IPS-15b (cell line): ENCODE results near the gene ZBTB6.

Source experiments
- H3K27me3 ChIP-seq: one replicate; pipeline ENCODE4 v1.6.1; 2013; ENCODE audit warnings: low read length; ENCODE audit not compliant: control insufficient read depth, insufficient read depth
- H3K36me3 ChIP-seq: one replicate; pipeline ENCODE4 v1.6.1; 2013; ENCODE audit warnings: low read length; ENCODE audit not compliant: control insufficient read depth, insufficient read depth
- H3K4me1 ChIP-seq: one replicate; pipeline ENCODE4 v1.6.1; 2013; ENCODE audit warnings: mild to moderate bottlenecking, low read length; ENCODE audit not compliant: control insufficient read depth, insufficient read depth
- H3K4me3 ChIP-seq: one replicate; pipeline ENCODE4 v1.5.1; 2013; ENCODE audit warnings: low read depth, low read length
- H3K9ac ChIP-seq: one replicate; pipeline ENCODE4 v1.6.1; 2013; ENCODE audit warnings: low read depth, mild to moderate bottlenecking, low read length
- H3K9me3 ChIP-seq: one replicate; pipeline ENCODE4 v1.6.1; 2013; ENCODE audit warnings: mild to moderate bottlenecking, low read length; ENCODE audit not compliant: control insufficient read depth, insufficient read depth

ZBTB6 gene

DNA sequence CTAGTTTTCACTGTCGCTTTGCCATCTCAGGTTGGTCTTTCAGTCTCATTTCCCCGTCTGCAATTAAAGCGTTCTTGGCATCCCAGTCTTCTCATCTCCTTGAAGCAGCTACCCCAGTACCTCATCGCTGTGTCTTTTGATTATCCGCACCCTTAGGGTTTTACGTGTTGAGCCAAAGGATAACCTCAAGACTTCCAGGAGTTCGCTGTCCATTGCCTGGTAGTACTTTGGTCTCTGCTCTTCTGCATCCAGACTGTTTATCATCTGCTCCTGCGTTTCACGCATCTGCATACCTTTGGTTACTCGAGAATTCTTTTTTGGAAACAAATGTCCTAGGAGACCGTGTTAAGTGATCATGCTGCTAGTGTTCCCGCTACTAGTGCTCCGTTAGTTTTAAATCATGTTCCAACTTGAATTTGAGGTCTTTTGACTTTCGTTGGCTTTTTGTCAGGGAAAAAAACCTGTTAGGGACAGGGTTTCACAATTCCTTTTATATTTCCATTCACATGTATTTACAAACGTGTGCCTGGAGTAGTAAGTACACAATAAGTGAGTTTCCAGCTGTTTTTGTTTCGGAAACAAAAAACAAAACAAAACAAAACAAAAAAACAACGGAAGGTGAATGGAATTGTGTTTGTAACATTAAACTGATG, 28.6 kb upstream of the ZBTB6 start:
- no peaks in the 10 kb centered on the region for H3K27me3 ChIP-seq
- H3K9me3 ChIP-seq = no peaks in the 10 kb centered on the region
- peaks cover 5% of the 10 kb centered on the region for H3K4me1 ChIP-seq
- peak overlapping the region; percentile 84 for H3K9ac ChIP-seq
- H3K36me3 ChIP-seq = no peaks in the 10 kb centered on the region
- peak overlapping the region; percentile 94 for H3K4me3 ChIP-seq

DNA sequence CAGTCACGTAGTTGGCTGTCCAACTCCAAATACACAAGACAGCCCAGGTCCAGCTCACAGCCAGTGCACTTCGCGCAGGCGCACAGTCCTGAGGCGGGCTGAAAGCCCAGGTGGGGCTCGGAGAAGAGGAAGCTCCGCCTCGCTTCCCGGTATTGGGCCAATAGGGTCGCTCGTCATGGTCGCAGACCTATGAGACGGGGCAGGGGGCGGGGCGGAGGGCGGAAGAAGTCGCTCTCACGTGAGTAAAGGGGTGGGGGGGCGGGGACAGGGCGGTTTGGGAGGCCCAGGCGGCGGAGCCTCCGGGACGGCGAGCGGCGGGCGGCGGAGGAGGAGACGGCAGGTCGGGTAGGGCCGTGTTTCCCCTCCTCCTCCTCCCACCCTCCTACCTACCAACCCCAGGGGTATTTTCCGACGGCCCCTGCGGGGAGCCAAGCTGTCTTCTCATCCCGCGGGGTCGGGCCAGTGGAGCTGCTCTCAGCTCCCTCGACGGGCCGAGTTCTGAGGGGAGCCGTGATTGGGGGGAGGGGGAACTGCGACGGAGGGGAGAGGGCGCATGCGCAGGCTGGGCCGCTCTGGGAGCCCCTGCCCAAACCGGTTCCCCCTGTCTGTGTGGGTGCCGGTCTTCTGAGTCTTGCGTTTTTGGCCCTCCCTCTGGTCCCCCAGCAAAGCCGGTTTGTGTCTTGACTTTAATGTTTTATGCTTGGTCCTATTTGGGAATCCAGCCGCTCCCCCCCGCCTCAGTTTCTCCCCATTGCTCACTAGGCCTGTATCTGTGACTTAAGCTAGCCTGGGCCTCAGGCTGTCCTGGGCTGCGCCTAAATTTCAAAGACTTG, 27.8 kb upstream of the ZBTB6 start, which contains the start of gene RABGAP1:
TSS of gene RABGAP1 (plus strand) at position 272 of the 833 bp plus-strand sequence. CDS start 16,040 bp downstream, outside the sequence.
- Histone ChIP-seq H3K36me3 (no peaks in the 10 kb centered on the region), H3K9me3 (no peaks in the 10 kb centered on the region), H3K9ac (peak within 1 kb of the TSS; percentile 84), H3K4me1 (peaks cover 1% of the 10 kb centered on the region), H3K27me3 (no peaks in the 10 kb centered on the region), H3K4me3 (peak within 1 kb of the TSS; percentile 94)

DNA sequence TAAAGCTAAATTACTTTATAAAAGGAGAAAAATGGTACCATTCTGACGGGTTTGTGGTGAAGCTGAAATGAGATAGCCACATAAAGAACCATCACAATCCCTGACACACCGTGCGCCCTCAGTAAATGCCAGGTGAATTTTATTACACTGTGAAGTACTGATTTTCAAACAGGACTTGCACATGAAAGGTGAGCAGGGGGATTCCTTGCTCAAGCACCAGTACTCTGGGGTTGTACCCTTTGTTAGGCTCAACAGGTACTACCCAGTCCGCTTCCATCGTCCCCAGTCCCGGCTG, 27.3 kb upstream of the ZBTB6 start:
- Histone ChIP-seq H3K4me1 (no peaks in the 10 kb centered on the region), H3K9ac (peak overlapping the region; percentile 41), H3K36me3 (no peaks in the 10 kb centered on the region), H3K4me3 (peak overlapping the region; percentile 71), H3K27me3 (no peaks in the 10 kb centered on the region), H3K9me3 (no peaks in the 10 kb centered on the region)

DNA sequence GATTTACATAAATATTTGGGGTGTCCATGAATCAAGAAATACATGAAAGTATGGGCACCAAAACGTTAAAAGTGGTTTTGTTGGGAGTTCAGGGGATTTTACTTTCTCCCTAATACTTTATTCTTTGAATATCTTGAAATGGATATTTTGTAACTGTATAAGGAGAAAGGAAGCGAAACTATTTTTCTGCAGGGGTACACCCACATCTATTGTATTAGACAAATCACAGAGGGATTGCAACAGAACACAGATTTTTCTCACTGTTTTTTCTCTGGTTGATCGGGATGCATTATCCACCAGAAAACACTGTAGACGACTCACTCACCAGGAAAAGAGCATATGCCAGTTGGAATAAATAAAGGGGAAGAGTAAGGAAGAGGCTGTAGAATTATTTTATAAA, 26.5 kb upstream of the ZBTB6 start:
- Histone ChIP-seq H3K9me3 (no peaks in the 10 kb centered on the region), H3K36me3 (no peaks in the 10 kb centered on the region), H3K4me3 (no peak overlapping the region), H3K4me1 (no peaks in the 10 kb centered on the region), H3K27me3 (no peaks in the 10 kb centered on the region), H3K9ac (no peak overlapping the region)

DNA sequence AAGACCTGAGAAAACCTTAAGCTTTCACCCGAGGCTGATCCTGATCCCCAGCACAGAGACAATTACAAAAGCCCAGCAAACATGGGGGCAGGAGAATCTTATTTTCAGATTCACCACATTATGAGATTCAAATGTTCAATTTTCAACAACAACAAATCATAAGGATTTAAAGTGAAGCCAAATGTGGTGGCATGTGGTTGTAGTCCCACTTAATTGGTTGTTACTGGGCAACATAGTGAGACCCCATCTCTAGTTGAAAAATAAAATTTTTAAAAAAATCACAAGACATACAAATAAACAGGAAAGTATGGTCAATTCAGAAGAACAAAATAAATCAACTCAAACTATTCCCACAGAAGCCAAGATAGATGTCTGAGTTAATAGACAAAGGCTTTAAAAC, 23.8 kb upstream of the ZBTB6 start:
- no peak overlapping the region for H3K9ac ChIP-seq
- no peaks in the 10 kb centered on the region for H3K27me3 ChIP-seq
- no peaks in the 10 kb centered on the region for H3K9me3 ChIP-seq
- no peaks in the 10 kb centered on the region for H3K4me1 ChIP-seq
- no peaks in the 10 kb centered on the region for H3K36me3 ChIP-seq
- H3K4me3 ChIP-seq = no peak overlapping the region

DNA sequence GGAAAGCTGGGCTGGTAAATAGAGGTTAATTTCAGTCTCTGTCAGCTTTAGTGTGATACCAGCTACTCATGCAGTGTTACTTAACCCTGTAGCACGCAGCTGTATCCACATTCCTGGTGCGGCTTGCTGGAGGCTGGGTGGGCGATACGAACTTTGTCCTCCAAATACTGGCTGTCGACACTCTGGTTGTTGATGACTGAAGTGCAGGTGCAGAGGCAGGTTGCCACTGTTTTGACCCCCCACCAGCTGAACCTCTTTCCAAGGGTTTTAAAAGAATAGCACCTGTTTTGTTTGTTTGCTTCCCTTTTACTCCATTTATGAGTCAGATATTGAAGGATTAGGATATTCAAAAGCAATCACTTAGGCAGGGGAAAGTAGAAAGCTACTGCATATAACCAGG, 23.3 kb upstream of the ZBTB6 start:
- H3K4me1 ChIP-seq = no peaks in the 10 kb centered on the region
- no peaks in the 10 kb centered on the region for H3K27me3 ChIP-seq
- H3K4me3 ChIP-seq = no peak overlapping the region
- H3K36me3 ChIP-seq = no peaks in the 10 kb centered on the region
- H3K9me3 ChIP-seq = no peaks in the 10 kb centered on the region
- no peak overlapping the region for H3K9ac ChIP-seq

DNA sequence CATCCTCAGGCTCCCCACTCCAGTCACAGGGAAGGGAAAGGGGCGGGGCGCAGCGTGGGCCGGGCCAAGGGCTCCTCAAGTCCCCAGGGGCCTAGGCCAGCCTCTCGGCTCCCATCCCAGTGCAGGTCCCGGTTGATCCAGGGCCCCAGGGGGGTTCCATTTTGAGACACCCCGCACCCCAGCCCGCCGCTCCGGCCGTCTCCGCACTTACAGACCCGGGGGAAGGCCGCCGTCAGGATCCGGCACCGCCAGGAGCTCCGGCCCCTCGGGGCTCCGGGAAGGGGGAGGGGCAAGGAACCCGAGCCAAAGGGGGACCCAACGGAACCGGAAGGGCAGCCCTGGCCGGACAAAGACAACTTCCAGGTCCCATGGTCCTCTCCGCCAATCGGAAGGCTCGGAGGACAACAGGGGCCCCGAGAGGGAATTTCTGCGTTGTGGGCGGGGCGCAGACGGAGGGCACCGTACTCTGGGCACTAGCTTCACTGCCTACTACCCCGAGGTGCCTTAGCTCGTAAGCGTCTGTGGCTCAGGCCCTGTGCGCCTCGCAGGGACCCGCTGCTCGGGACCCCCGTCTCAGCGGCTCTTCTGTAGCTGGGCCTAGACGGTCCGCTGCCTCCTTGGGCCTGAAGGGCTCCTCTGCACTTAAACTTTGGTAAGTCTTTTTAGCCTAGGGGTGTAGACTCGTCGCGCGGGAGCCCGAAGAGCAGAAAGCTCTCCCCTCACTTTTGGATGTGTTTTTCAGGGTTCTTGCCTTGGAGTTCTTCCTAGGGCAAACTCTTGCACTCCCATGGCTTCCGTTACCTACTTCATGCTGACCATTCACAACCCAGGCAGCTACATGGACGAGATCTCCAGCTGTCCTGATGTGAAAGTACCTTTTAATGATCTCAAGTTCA, 18.4 kb upstream of the ZBTB6 start, which contains the start of gene ZBTB26:
TSS of gene ZBTB26 (minus strand) at position 287 of the 896 bp plus-strand sequence. CDS start 11,578 bp downstream, outside the sequence.
- H3K4me1 ChIP-seq = peaks cover 6% of the 10 kb centered on the region
- no peaks in the 10 kb centered on the region for H3K27me3 ChIP-seq
- H3K9ac ChIP-seq = peak within 1 kb of the TSS; percentile 97
- peak within 1 kb of the TSS; percentile 99 for H3K4me3 ChIP-seq
- no peaks in the 10 kb centered on the region for H3K36me3 ChIP-seq
- H3K9me3 ChIP-seq = no peaks in the 10 kb centered on the region

DNA sequence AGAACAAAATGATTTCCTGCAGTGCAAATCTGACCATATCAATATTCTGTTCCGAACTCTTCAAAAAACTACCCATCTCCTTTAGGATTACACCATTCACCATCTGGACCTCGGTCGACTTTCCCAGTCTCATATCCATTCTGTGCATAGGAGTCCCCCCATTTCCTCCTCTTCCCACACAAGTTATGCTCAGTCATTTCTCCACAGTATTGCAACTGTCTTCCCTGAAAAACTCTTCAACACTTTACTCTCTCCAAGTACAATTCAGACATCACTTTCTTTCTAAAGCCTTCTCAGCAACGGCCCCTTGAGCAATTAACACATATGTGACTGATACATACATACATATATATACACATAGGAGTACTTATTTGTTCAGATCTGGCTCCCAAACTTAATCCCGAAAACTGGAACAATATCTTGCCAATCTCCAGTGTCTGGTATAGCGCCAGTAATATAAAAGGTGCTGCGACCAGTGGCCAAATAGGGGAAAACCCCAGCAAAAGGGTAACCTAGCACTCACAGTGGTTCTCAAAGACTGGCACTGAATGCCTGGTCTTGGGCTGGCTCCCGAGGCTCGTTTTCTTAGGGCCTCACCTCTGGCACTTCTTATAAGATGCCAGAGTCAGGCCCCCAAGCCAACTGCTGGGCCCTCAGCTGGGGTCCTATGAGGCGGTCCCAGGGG, 17.6 kb upstream of the ZBTB6 start:
- H3K9ac ChIP-seq = peak overlapping the region; percentile 55

DNA sequence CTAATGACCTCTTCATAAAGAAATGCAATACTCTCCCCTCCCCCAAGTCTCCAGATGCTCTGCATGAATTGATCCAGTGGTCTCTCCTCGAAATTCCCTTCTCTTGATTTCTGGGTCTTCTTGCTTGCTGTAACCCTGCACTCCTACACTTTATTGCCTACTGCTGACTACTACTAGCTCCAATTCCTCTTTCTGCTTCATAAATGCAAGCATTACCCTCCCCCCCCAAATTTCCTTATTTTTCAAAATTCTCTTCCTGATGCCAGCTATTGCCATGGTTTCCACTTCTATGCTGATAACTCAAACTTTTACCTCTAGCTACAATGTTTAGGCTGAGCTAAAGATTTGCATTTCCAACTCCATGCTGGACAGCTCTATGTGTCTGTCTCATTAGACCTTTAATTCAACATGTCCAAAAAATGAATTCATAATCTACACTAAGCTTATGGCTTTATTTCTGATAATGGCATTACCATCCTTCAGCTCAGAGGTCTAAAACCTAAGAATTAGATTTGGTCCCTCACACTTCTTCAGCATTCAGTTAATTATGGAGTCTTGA, 16.8 kb upstream of the ZBTB6 start:
- H3K36me3 ChIP-seq = no peaks in the 10 kb centered on the region
- H3K4me3 ChIP-seq = peak overlapping the region; percentile 99
- no peaks in the 10 kb centered on the region for H3K9me3 ChIP-seq
- H3K9ac ChIP-seq = no peak overlapping the region
- no peaks in the 10 kb centered on the region for H3K27me3 ChIP-seq
- peaks cover 6% of the 10 kb centered on the region for H3K4me1 ChIP-seq

More for the DNA sequence above, 17.6 kb upstream of the ZBTB6 start:
- Histone ChIP-seq H3K4me3 (peak overlapping the region; percentile 99), H3K4me1 (peaks cover 6% of the 10 kb centered on the region), H3K36me3 (no peaks in the 10 kb centered on the region), H3K27me3 (no peaks in the 10 kb centered on the region), H3K9me3 (no peaks in the 10 kb centered on the region)

DNA sequence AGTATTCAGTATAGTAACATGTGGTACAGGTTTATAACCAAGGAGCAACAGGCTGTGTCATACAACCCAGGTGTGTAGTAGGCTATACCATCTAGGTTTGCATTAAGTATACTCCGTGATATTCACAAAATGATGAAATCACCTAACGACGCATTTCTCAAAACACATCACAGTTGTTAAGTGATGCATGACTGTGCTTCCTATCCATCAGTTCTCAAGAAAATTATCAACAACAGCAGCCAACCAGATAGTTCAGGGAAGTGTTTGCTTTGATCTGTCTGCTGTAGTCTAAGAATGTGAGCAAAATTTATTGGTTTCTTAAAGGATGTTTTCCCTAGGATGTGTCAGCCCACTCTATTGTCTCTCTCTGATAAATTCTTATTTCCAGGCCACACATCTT, 10.8 kb upstream of the ZBTB6 start:
- H3K27me3 ChIP-seq = no peaks in the 10 kb centered on the region
- H3K36me3 ChIP-seq = no peaks in the 10 kb centered on the region
- no peak overlapping the region for H3K4me3 ChIP-seq

DNA sequence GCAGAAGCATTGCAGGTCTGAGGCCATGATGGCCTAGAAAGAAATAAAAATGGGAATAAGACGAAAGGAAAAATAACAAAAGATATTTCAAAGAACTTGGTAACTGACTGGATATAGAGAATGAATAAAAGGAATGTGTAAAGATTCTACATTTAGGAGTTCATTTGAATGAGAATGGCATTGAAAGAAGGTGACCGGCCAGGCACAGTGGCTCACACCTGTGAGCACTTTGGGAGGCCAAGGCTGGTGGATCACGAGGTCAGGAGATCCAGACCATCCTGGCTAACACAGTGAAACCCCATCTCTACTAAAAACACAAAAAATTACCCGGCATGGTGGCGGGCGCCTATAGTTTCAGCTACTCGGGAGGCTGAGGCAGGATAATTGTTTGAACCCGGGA, 9.6 kb upstream of the ZBTB6 start:
- Histone ChIP-seq H3K4me3 (no peak overlapping the region), H3K9me3 (no peaks in the 10 kb centered on the region), H3K4me1 (peaks cover 11% of the 10 kb centered on the region), H3K36me3 (no peaks in the 10 kb centered on the region), H3K27me3 (no peaks in the 10 kb centered on the region), H3K9ac (no peak overlapping the region)

More for the DNA sequence above, 10.8 kb upstream of the ZBTB6 start:
- Histone ChIP-seq H3K9ac (no peak overlapping the region), H3K4me1 (peaks cover 11% of the 10 kb centered on the region), H3K9me3 (no peaks in the 10 kb centered on the region)
